GM21825 (cell line): ENCODE measurements around the gene TCEAL5.
"Not testable (repeated sequence)": the region's sequence is repeated elsewhere in the genome, so short reads cannot be mapped to it uniquely, and the experiment has no call there.

Source experiments
- ATAC-seq: cut with Tn5 transposase; IDR thresholded peaks from one replicate; pipeline ENCODE4 v1.9.1; 2021; ENCODE audit warnings: mild to moderate bottlenecking, moderate library complexity; ENCODE audit not compliant: unreplicated experiment

The TCEAL5 gene

GRCh38 chrX:103235608-103236007 is 40.9 kb downstream of the TCEAL5 start:
- ATAC-seq: not testable (repeated sequence)

GRCh38 chrX:103234869-103235268 is 41.7 kb downstream of the TCEAL5 start:
- ATAC-seq: no peak

GRCh38 chrX:103233263-103233662 is 43.3 kb downstream of the TCEAL5 start:
- ATAC-seq: no peak

GRCh38 chrX:103225918-103226317 is 50.6 kb downstream of the TCEAL5 start:
- not testable (repeated sequence) for ATAC-seq
